Neural cell (in vitro differentiated cells): Measurements from ENCODE around the gene NIPBL. TPM values are rescaled to one million over a fixed set of nuclear protein-coding genes. Genes with fewer than 3 reads are reported as not detected.

Experiments used
- H2AFZ ChIP-seq: fragments of 200-600, 300-800 bp; sonication (generic), shearing (Covaris generic); 2 replicates; pipeline ENCODE4 v1.6.0; 2014; ENCODE audit warnings: low read depth, mild to moderate bottlenecking, antibody characterized with exemption, low read length, moderate library complexity
- H3F3A ChIP-seq: fragments of 200-600 bp; shearing (Covaris generic); 2 replicates; pipeline ENCODE4 v1.6.1; 2016; ENCODE audit warnings: mild to moderate bottlenecking, moderate library complexity, mixed read lengths, antibody characterized with exemption, low read length; ENCODE audit not compliant: insufficient read depth, poor library complexity, severe bottlenecking
- H3K27ac ChIP-seq: fragments of 200-600, 300-800 bp; sonication (generic), shearing (Covaris generic); 2 replicates; pipeline ENCODE4 v1.5.1; 2014; ENCODE audit warnings: mild to moderate bottlenecking, low read length, moderate library complexity
- H3K27me3 ChIP-seq: fragments of 300-800, 200-600 bp; sonication (generic), shearing (Covaris generic); 2 replicates; pipeline ENCODE4 v1.6.0; 2014; ENCODE audit warnings: mild to moderate bottlenecking, low read depth, low read length, moderate library complexity; ENCODE audit not compliant: insufficient read depth
- H3K36me3 ChIP-seq: fragments of 300-800, 200-600 bp; sonication (generic), shearing (Covaris generic); 2 replicates; pipeline ENCODE4 v1.5.1; 2014; ENCODE audit warnings: mild to moderate bottlenecking, antibody characterized with exemption, low read length, moderate library complexity; ENCODE audit not compliant: insufficient read depth
- H3K4me2 ChIP-seq: fragments of 300-800, 200-600 bp; sonication (generic), shearing (Covaris generic); 2 replicates; pipeline ENCODE4 v1.6.0; 2014; ENCODE audit warnings: mild to moderate bottlenecking, low read length
- H3K4me3 ChIP-seq: fragments of 300-800, 200-600 bp; sonication (generic), shearing (Covaris generic); 2 replicates; pipeline ENCODE4 v1.5.1; 2014; ENCODE audit warnings: mild to moderate bottlenecking, low read length, moderate library complexity
- H3K79me2 ChIP-seq: fragments of 200-600 bp; shearing (Covaris generic); replicated peaks from 2 replicates; pipeline ENCODE4 v1.6.0; 2014; ENCODE audit warnings: mild to moderate bottlenecking, low read length, moderate library complexity; ENCODE audit not compliant: insufficient read depth
- H3K9ac ChIP-seq: fragments of 300-800, 200-600 bp; sonication (generic), shearing (Covaris generic); 2 replicates; pipeline ENCODE4 v1.6.1; 2016; ENCODE audit warnings: mild to moderate bottlenecking, low read length, mixed read lengths
- H3K9me2 ChIP-seq: fragments of 200-600 bp; shearing (Covaris generic); 2 replicates; pipeline ENCODE4 v1.6.1; 2016; ENCODE audit warnings: mild to moderate bottlenecking, low read length, mixed read lengths; ENCODE audit not compliant: insufficient read depth
- H3K9me3 ChIP-seq: fragments of 200-600, 300-800 bp; sonication (generic), shearing (Covaris generic); 2 replicates; pipeline ENCODE4 v1.6.1; 2016; ENCODE audit warnings: mild to moderate bottlenecking, mixed run types, low read length, moderate library complexity, mixed read lengths
- H4K20me1 ChIP-seq: fragments of 200-600 bp; shearing (Covaris generic); 2 replicates; pipeline ENCODE4 v1.6.1; 2016; ENCODE audit warnings: mild to moderate bottlenecking, mixed run types; ENCODE audit not compliant: insufficient read depth
- EP300 ChIP-seq: fragments of 450-650 bp; conservative IDR thresholded peaks from 2 replicates; pipeline ENCODE4 v1.6.1; 2014; ENCODE audit warnings: antibody characterized with exemption, mild to moderate bottlenecking, moderate library complexity; ENCODE audit not compliant: poor library complexity, severe bottlenecking
- EZH2 ChIP-seq: fragments of 200-600, 300-800 bp; shearing (Covaris generic), sonication (generic); IDR thresholded peaks from 2 replicates; pipeline ENCODE4 v1.6.1; 2014; ENCODE audit warnings: antibody characterized with exemption, low read length, borderline replicate concordance, mild to moderate bottlenecking; ENCODE audit not compliant: insufficient read depth, poor library complexity, severe bottlenecking
- MXI1 ChIP-seq: fragments of 450-650 bp; conservative IDR thresholded peaks from 2 replicates; pipeline ENCODE4 v1.6.1; 2014; ENCODE audit warnings: antibody characterized with exemption, mild to moderate bottlenecking; ENCODE audit not compliant: poor library complexity, severe bottlenecking
- POLR2AphosphoS5 ChIP-seq: IDR thresholded peaks from 2 replicates; pipeline ENCODE4 v1.6.1; 2012
- RAD21 ChIP-seq: fragments of 450-650 bp; conservative IDR thresholded peaks from 2 replicates; pipeline ENCODE4 v1.6.1; 2014; ENCODE audit warnings: antibody characterized with exemption, mild to moderate bottlenecking, moderate library complexity
- REST ChIP-seq: IDR thresholded peaks from 2 replicates; pipeline ENCODE4 v1.6.1; 2012; ENCODE audit warnings: borderline replicate concordance
- SMC3 ChIP-seq: fragments of 450-650 bp; conservative IDR thresholded peaks from 2 replicates; pipeline ENCODE4 v1.6.1; 2014; ENCODE audit warnings: antibody characterized with exemption, mild to moderate bottlenecking, moderate library complexity; ENCODE audit not compliant: poor library complexity
- TAF1 ChIP-seq: IDR thresholded peaks from 2 replicates; pipeline ENCODE4 v1.6.1; 2012; ENCODE audit warnings: low read depth
- polyA plus RNA-seq: library from polyadenylated mRNA; depleted of rRNA; stranded (reverse); fragments of >200 nt; gene quantifications from 2 replicates; pipeline ENCODE4 v1.2.3, GENCODE V29; 2014
- TF ChIP-seq, protein P1 (sequence below): fragments of 450-650 bp; IDR thresholded peaks from 2 replicates; pipeline ENCODE4 v1.5.1; 2014; ENCODE audit warnings: antibody characterized with exemption, mild to moderate bottlenecking, moderate library complexity; ENCODE audit not compliant: poor library complexity, severe bottlenecking

The NIPBL gene
- polyA plus RNA-seq, 1 donor from 2014 or later = 27.5 TPM

DNA sequence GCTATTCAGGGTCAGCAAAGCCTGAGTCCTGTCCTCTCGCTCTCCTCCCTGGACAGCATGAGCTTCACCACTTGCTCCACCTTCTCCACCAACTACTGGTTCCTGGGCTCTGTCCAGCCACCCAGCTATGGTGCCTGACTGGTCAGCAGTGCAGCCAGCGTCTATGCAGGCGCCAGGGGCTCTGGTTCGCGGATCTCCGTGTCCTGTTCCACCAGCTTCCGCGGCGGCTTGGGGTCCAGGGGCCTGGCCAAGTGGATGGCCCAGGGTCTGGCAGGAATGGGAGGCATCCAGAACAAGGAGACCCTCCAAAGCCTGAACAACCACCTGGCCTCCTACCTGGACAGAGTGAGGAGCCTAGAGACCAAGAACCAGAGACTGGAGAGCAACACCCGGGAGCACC is 8.6 kb downstream of the NIPBL start:
- H3K9ac ChIP-seq = no peak overlapping the region
- H3K4me3 ChIP-seq = no peak overlapping the region
- H3K36me3 ChIP-seq = no peaks in the 10 kb centered on the region
- H3K79me2 ChIP-seq = peaks cover 100% of the 10 kb centered on the region
- no peak overlapping the region for H3K27ac ChIP-seq
- peaks cover 7% of the 10 kb centered on the region for H4K20me1 ChIP-seq
- H3K9me2 ChIP-seq = no peaks in the 10 kb centered on the region
- no peaks in the 10 kb centered on the region for H3K27me3 ChIP-seq
- H2AFZ ChIP-seq = no peak overlapping the region
- no peak for TF ChIP-seq TAF1
- no peak for TF ChIP-seq SMC3
- no peak for TF ChIP-seq MXI1
- TF ChIP-seq, protein P1, sequence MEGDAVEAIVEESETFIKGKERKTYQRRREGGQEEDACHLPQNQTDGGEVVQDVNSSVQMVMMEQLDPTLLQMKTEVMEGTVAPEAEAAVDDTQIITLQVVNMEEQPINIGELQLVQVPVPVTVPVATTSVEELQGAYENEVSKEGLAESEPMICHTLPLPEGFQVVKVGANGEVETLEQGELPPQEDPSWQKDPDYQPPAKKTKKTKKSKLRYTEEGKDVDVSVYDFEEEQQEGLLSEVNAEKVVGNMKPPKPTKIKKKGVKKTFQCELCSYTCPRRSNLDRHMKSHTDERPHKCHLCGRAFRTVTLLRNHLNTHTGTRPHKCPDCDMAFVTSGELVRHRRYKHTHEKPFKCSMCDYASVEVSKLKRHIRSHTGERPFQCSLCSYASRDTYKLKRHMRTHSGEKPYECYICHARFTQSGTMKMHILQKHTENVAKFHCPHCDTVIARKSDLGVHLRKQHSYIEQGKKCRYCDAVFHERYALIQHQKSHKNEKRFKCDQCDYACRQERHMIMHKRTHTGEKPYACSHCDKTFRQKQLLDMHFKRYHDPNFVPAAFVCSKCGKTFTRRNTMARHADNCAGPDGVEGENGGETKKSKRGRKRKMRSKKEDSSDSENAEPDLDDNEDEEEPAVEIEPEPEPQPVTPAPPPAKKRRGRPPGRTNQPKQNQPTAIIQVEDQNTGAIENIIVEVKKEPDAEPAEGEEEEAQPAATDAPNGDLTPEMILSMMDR = no peak
- TF ChIP-seq REST = no peak
- H3K4me2 ChIP-seq = no peak overlapping the region
- peaks cover 3% of the 10 kb centered on the region for H3F3A ChIP-seq
- H3K9me3 ChIP-seq = no peaks in the 10 kb centered on the region

DNA sequence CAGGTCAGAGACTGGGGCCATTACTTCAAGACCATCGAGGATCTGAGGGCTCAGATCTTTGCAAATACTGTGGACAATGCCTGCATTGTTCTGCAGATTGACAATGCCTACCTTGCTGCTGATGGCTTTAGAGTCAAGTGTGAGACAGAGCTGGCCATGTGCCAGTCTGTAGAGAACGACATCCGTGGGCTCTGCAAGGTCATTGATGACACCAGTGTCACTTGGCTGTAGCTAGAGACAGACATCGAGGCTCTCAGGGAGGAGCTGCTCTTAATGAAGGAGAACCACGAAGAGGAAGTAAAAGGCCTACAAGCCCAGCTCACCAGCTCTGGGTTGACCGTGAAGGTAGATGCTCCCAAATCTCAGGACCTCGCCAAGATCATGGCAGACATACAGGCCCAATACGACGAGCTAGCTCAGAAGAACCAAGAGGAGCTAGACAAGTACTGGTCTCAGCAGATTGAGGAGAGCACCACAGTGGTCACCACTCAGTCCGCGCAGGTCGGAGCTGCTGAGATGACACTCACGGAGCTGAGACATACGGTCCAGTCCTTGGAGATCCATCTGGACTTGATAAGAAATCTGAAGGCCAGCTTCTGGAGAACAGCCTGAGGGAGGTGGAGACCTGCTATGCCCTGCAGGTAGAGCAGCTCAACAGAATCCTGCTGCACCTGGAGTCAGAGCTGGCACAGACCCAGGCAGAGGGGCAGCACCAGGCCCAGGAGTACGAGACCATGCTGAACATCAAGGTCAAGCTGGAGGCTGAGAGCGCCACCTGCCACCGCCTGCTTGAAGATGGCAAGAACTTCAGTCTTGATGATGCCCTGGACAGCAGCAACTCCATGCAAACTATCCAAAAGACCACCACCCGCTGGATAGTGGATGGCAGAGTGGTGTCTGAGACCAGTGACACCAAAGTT is 9.3 kb downstream of the NIPBL start:
- peaks cover 2% of the 10 kb centered on the region for H4K20me1 ChIP-seq
- no peaks in the 10 kb centered on the region for H3K9me3 ChIP-seq
- peaks cover 100% of the 10 kb centered on the region for H3K79me2 ChIP-seq
- H3K9ac ChIP-seq = no peak overlapping the region
- H2AFZ ChIP-seq = no peak overlapping the region
- H3K27me3 ChIP-seq = no peaks in the 10 kb centered on the region
- TF ChIP-seq POLR2AphosphoS5 = no peak
- no peak for TF ChIP-seq TAF1
- TF ChIP-seq, protein P1 = no peak
- TF ChIP-seq MXI1 = no peak
- TF ChIP-seq SMC3 = no peak
- no peak for TF ChIP-seq RAD21
- no peak for TF ChIP-seq REST
- no peak for TF ChIP-seq EP300
- TF ChIP-seq EZH2 = no peak
- H3K36me3 ChIP-seq = no peaks in the 10 kb centered on the region
- H3F3A ChIP-seq = peaks cover 3% of the 10 kb centered on the region
- no peak overlapping the region for H3K4me2 ChIP-seq
- H3K27ac ChIP-seq = no peak overlapping the region
- no peaks in the 10 kb centered on the region for H3K9me2 ChIP-seq
- H3K4me3 ChIP-seq = no peak overlapping the region
